ENCODE results near the gene CMTM7.

The CMTM7 gene

GRCh38 chr3:32493437-32494414 is 102.1 kb downstream of the CMTM7 start:
- no peak for DNase-seq

GRCh38 chr3:32495085-32495484 is 103.4 kb downstream of the CMTM7 start:
- DNase-seq: peak; percentile 21

GRCh38 chr3:32495609-32496008 is 104.0 kb downstream of the CMTM7 start:
- no peak for DNase-seq

GRCh38 chr3:32498252-32498651 is 106.6 kb downstream of the CMTM7 start:
- no peak for DNase-seq

GRCh38 chr3:32498992-32499391 is 107.3 kb downstream of the CMTM7 start:
- no peak for DNase-seq

GRCh38 chr3:32499585-32499984 is 107.9 kb downstream of the CMTM7 start:
- DNase-seq: no peak

- no peak for DNase-seq
These were observed 108.6 kb downstream of the CMTM7 start for GRCh38 chr3:32500231-32500630.

- no peak for DNase-seq
These were observed 109.5 kb downstream of the CMTM7 start for GRCh38 chr3:32500880-32501782.

- no peak for DNase-seq
These were observed 110.1 kb downstream of the CMTM7 start for GRCh38 chr3:32501783-32502117.

GRCh38 chr3:32502118-32502945 is 110.7 kb downstream of the CMTM7 start, which contains the start of gene CMTM6:
CMTM6 (minus strand) TSS chr3:32502852; CDS start chr3:32502745, 107 bp downstream.
- peak; percentile 60 for DNase-seq

GRCh38 chr3:32502946-32503286 is 111.3 kb downstream of the CMTM7 start:
- DNase-seq: peak; percentile 60
